Vagina (tissue), 2 donors: ENCODE measurements around the gene BACE2. TPM values are rescaled to one million over a fixed set of nuclear protein-coding genes. Genes with fewer than 3 reads are reported as not detected.
"Not testable (repeated sequence)": the region's sequence is repeated elsewhere in the genome, so short reads cannot be mapped to it uniquely, and the experiment has no call there.

Experiments used
- DNase-seq, 2 donors: peaks; one replicate each; pipeline ENCODE4 v3.0.0-alpha.2; 2017; ENCODE audit errors: extremely low spot score in 2 of 2
- H3K27ac ChIP-seq: fragments of 200-600 bp; sonication (generic); one replicate; pipeline ENCODE4 v1.5.1; 2019
- H3K27me3 ChIP-seq: fragments of 200-600 bp; sonication (generic); one replicate; pipeline ENCODE4 v1.5.1; 2019
- H3K36me3 ChIP-seq, 2 donors: fragments of 200-600 bp; sonication (generic); one replicate each; pipeline ENCODE4 v1.5.1; 2017 to 2019
- H3K4me1 ChIP-seq: fragments of 200-600 bp; sonication (generic); one replicate; pipeline ENCODE4 v1.5.1; 2019
- H3K4me3 ChIP-seq, 2 donors: fragments of 200-600 bp; sonication (generic); 1 replicate in 1 of 2; 2 replicates in 1 of 2; pipeline ENCODE4 v1.5.1; 2016 to 2019
- H3K9me3 ChIP-seq: fragments of 200-600 bp; sonication (generic); one replicate; pipeline ENCODE4 v1.5.1; 2019
- CTCF ChIP-seq, 3 experiments: fragments of 450-650 bp in 2 of 3; fragments of 200-600 bp in 1 of 3; sonication (generic) in 1 of 3; IDR thresholded peaks; one replicate each; pipeline ENCODE4 v1.5.1; 2017 to 2019; ENCODE audit warnings: antibody characterized with exemption in 3 of 3, mild to moderate bottlenecking in 2 of 3, moderate library complexity in 2 of 3
- POLR2A ChIP-seq, 2 donors: fragments of 450-650 bp; IDR thresholded peaks; one replicate each; pipeline ENCODE4 v1.6.1; 2017; ENCODE audit warnings: antibody characterized with exemption in 2 of 2, mild to moderate bottlenecking in 2 of 2, moderate library complexity in 2 of 2
- POLR2AphosphoS5 ChIP-seq, 2 donors: sonication (generic); formaldehyde crosslinking; IDR thresholded peaks; one replicate each; pipeline ENCODE4 v1.9.0; 2017; ENCODE audit warnings: antibody characterized with exemption in 2 of 2, mild to moderate bottlenecking in 2 of 2, low read depth in 1 of 2; ENCODE audit not compliant: insufficient read depth in 1 of 2
- intact Hi-C: fragments of 100-400 bp; cut with DNase I; formaldehyde crosslinking; loops from one replicate; pipeline ENCODE4 v1.15.1; 2023
- total RNA-seq: library from RNA; depleted of rRNA; stranded (reverse); fragments of >200 nt; gene quantifications from one replicate; pipeline ENCODE4 v1.2.3, GENCODE V29; 2016

Gene BACE2
- total RNA-seq, 1 donor from 2014 or later: 43.7 TPM

- H3K36me3 ChIP-seq: no peaks in the 10 kb centered on the region
- no peaks in the 10 kb centered on the region for H3K9me3 ChIP-seq
- H3K4me1 ChIP-seq: peaks cover 16% of the 10 kb centered on the region
- intact Hi-C loops: no loop called here
- H3K4me3 ChIP-seq: no peak overlapping the region
- no peak for DNase-seq
- no peaks in the 10 kb centered on the region for H3K27me3 ChIP-seq
- no peak overlapping the region for H3K27ac ChIP-seq
- TF ChIP-seq CTCF (IDR thresholded peaks at IDR 0.05) (no peak), POLR2A (IDR thresholded peaks at IDR 0.05) (no peak), POLR2AphosphoS5 (IDR thresholded peaks at IDR 0.05; ENCODE audit: insufficient read depth in 1 of 2, low read depth in 1 of 2) (no peak)
Measured at GRCh38 chr21:41189150-41189745, 21.3 kb downstream of the BACE2 start.

- H3K9me3 ChIP-seq, intact Hi-C loops, H3K4me3 ChIP-seq, H3K27me3 ChIP-seq, DNase-seq, H3K4me1 ChIP-seq, H3K36me3 ChIP-seq, H3K27ac ChIP-seq: not testable (repeated sequence)
Measured at GRCh38 chr21:41192552-41192951, 24.6 kb downstream of the BACE2 start.

GRCh38 chr21:41195311-41195710, 27.4 kb downstream of the BACE2 start:
- Histone ChIP-seq H3K36me3 (no peaks in the 10 kb centered on the region), H3K27ac (no peak overlapping the region), H3K27me3 (no peaks in the 10 kb centered on the region), H3K4me3 (no peak overlapping the region), H3K4me1 (peaks cover 5% of the 10 kb centered on the region), H3K9me3 (no peaks in the 10 kb centered on the region)
- TF ChIP-seq CTCF (IDR thresholded peaks at IDR 0.05) (no peak), POLR2A (IDR thresholded peaks at IDR 0.05) (no peak), POLR2AphosphoS5 (IDR thresholded peaks at IDR 0.05; ENCODE audit: insufficient read depth in 1 of 2, low read depth in 1 of 2) (no peak)
- intact Hi-C loops: no loop called here
- no peak for DNase-seq

GRCh38 chr21:41196993-41197392, 29.0 kb downstream of the BACE2 start:
- intact Hi-C loops: no loop called here
- no peaks in the 10 kb centered on the region for H3K9me3 ChIP-seq

GRCh38 chr21:41197582-41197981, 29.6 kb downstream of the BACE2 start:
- H3K36me3 ChIP-seq: no peaks in the 10 kb centered on the region
- no peaks in the 10 kb centered on the region for H3K9me3 ChIP-seq
- no peaks in the 10 kb centered on the region for H3K27me3 ChIP-seq
- no peak overlapping the region for H3K4me3 ChIP-seq
- peaks cover 5% of the 10 kb centered on the region for H3K4me1 ChIP-seq
- no peak for TF ChIP-seq CTCF (IDR thresholded peaks at IDR 0.05)
- TF ChIP-seq POLR2AphosphoS5 (IDR thresholded peaks at IDR 0.05; ENCODE audit: insufficient read depth in 1 of 2, low read depth in 1 of 2): no peak
- no peak for TF ChIP-seq POLR2A (IDR thresholded peaks at IDR 0.05)
- H3K27ac ChIP-seq: no peak overlapping the region
- intact Hi-C loops: no loop called here
- DNase-seq: no peak

More at GRCh38 chr21:41196993-41197392, 29.0 kb downstream of the BACE2 start:
- H3K27me3 ChIP-seq: no peaks in the 10 kb centered on the region
- H3K27ac ChIP-seq: no peak overlapping the region
- no peak for TF ChIP-seq CTCF (IDR thresholded peaks at IDR 0.05)
- TF ChIP-seq POLR2AphosphoS5 (IDR thresholded peaks at IDR 0.05; ENCODE audit: insufficient read depth in 1 of 2, low read depth in 1 of 2): no peak
- TF ChIP-seq POLR2A (IDR thresholded peaks at IDR 0.05): no peak
- no peaks in the 10 kb centered on the region for H3K36me3 ChIP-seq
- no peak for DNase-seq
- peaks cover 5% of the 10 kb centered on the region for H3K4me1 ChIP-seq
- no peak overlapping the region for H3K4me3 ChIP-seq

GRCh38 chr21:41198647-41199046, 30.7 kb downstream of the BACE2 start:
- H3K36me3 ChIP-seq, H3K27ac ChIP-seq, intact Hi-C loops, H3K4me3 ChIP-seq, H3K4me1 ChIP-seq, DNase-seq, H3K27me3 ChIP-seq, H3K9me3 ChIP-seq: not testable (repeated sequence)
